Ovary (tissue), 9 donors: ENCODE results near the gene BBIP1. TPM values are rescaled to one million over a fixed set of nuclear protein-coding genes. Genes with fewer than 3 reads are reported as not detected.

Experiments
- DNase-seq, 5 donors: peaks; one replicate each; pipeline ENCODE4 v3.0.0-alpha.2; 2019 to 2020
- H3K27ac ChIP-seq, 2 donors: fragments of 200-600 bp; one replicate each; pipeline versions ENCODE4 v1.5.1 to v1.8.0; 2019 to 2022
- H3K27me3 ChIP-seq: fragments of 200-600 bp; one replicate; pipeline ENCODE4 v1.8.0; 2022
- H3K36me3 ChIP-seq: fragments of 200-600 bp; sonication (generic); one replicate; pipeline ENCODE4 v1.5.1; 2019
- H3K4me1 ChIP-seq: one replicate; pipeline ENCODE4 v1.8.1; 2013; ENCODE audit warnings: mild to moderate bottlenecking, moderate library complexity; ENCODE audit not compliant: insufficient read depth
- H3K4me3 ChIP-seq: fragments of 200-600 bp; sonication (generic); one replicate; pipeline ENCODE4 v1.5.1; 2017
- H3K9me3 ChIP-seq, 2 donors: fragments of 200-600 bp in 1 of 2; sonication (generic) in 1 of 2; one replicate each; pipeline versions ENCODE4 v1.5.1 to v1.8.1; 2013 to 2019; ENCODE audit warnings: mild to moderate bottlenecking in 1 of 2, moderate library complexity in 1 of 2
- CTCF ChIP-seq, 3 donors: fragments of 450-650 bp in 2 of 3; fragments of 200-600 bp in 1 of 3; IDR thresholded peaks; one replicate each; pipeline versions ENCODE4 v1.5.1 to v1.8.0; 2016 to 2022; ENCODE audit warnings: antibody characterized with exemption in 3 of 3, mild to moderate bottlenecking in 1 of 3
- EP300 ChIP-seq: sonication (generic); formaldehyde crosslinking; IDR thresholded peaks from one replicate; pipeline ENCODE4 v1.6.1; 2017; ENCODE audit warnings: antibody characterized with exemption
- POLR2A ChIP-seq: fragments of 450-650 bp; IDR thresholded peaks from one replicate; pipeline ENCODE4 v1.6.1; 2017; ENCODE audit warnings: antibody characterized with exemption, mild to moderate bottlenecking, moderate library complexity
- WGBS, 3 donors: extraction: QIAGEN DNeasy Blood & Tissue Kit in 1 of 3; methylation state at CpG; one replicate each; pipeline versions ENCODE4 v1.1.5 to v1.1.7; 2013 to 2017; 5-methylcytosine and 5-hydroxymethylcytosine counted together
- intact Hi-C, 4 donors: fragments of 100-400 bp; cut with DNase I; formaldehyde crosslinking; loops; one replicate each; pipeline versions ENCODE4 v1.11.0 to v1.15.1; 2022 to 2023
- polyA plus RNA-seq, 2 donors: library from polyadenylated mRNA; stranded (reverse); fragments of 200-250 nt in 1 of 2; fragments of 350-450 nt in 1 of 2; fragmentation: Illumina TruSeq in 1 of 2; extraction: RNeasy Lipid Tissue Mini Kit (QIAGEN cat#74804) in 1 of 2; gene quantifications; one replicate each; pipeline ENCODE4 v1.2.3, GENCODE V29; 2013 to 2014
- total RNA-seq, 7 donors: library from RNA; depleted of rRNA in 2 of 7; stranded (reverse); fragments of >200 nt in 2 of 7; fragmentation: NEBNext Ultra II Directional in 3 of 7; extraction: Animal tissue kit (Norgen Biotek cat#: 25700) in 3 of 7; gene quantifications; one replicate each; pipeline versions ENCODE4 v1.1.0 to v1.2.4, GENCODE V29; 2016 to 2023
- donor health status: DM: no; HTN: no; CAD: no; lungs with moderate emphysema.
- donor health status: DM: no; HTN: no; CAD: no.
- donor health status: Bipolar disorder and iron deficiency.
- donor health status: DM: yes; HTN: yes; CAD: no.
- donor health status: DM: no; HTN: no; CAD: no.
- donor health status: DM: yes; HTN: yes; CAD: no.

BBIP1 gene
- total and polyA plus RNA-seq, 9 donors = 22.0 to 40.5 (median 30.5) TPM

- TF ChIP-seq CTCF (IDR thresholded peaks at IDR 0.05) = no peak
- no peak for TF ChIP-seq EP300
- no peak for TF ChIP-seq POLR2A
- Histone ChIP-seq H3K4me1 (peaks cover 5% of the 10 kb centered on the region), H3K27me3 (no peaks in the 10 kb centered on the region), H3K9me3 (no peaks in the 10 kb centered on the region), H3K27ac (no peak overlapping the region), H3K36me3 (no peaks in the 10 kb centered on the region), H3K4me3 (no peak overlapping the region)
- intact Hi-C loops = loop anchor here in 2 of 4 donors (10.0 kb wide), 2 partner anchors 75 to 195 kb away; partner anchors contain the start of gene ADRA2A (in 1 of the 2)
- DNase-seq = no peak
- 64 to 77% (median 71%) methylated on average over 3 of the region's 3 CpGs for WGBS, 3 donors
Observed at GRCh38 chr10:110880012-110880411, 39.0 kb downstream of the BBIP1 start.

- Histone ChIP-seq H3K36me3 (no peaks in the 10 kb centered on the region), H3K27ac (no peak overlapping the region), H3K9me3 (no peaks in the 10 kb centered on the region), H3K27me3 (no peaks in the 10 kb centered on the region), H3K4me1 (peaks cover 1% of the 10 kb centered on the region), H3K4me3 (no peak overlapping the region)
- intact Hi-C loops = no loop called here
- TF ChIP-seq POLR2A (no peak), EP300 (no peak), CTCF (IDR thresholded peaks at IDR 0.05) (no peak)
- 88 to 98% (median 97%) methylated on average over 1 of the region's 1 CpG for WGBS, 3 donors
- no peak for DNase-seq
Observed at GRCh38 chr10:110876788-110877187, 42.2 kb downstream of the BBIP1 start.

DNA sequence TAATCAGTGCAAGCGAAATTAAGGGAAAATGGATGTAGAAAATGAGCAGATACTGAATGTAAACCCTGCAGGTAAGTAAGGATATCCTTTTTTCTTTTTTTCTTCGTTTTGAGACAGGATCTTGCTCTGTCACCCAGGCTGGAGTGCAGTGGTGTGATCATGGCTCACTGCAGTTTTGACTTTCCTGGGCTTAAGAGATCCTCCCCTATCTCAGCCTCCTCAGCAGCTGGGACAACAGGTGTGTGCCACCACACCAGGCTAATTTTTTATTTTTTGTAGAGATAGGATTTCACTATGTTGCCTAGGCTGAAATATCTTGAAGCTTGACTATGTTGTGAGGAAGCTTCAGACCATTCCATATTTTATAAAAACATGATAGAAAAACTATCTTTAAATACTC lies 43.0 kb downstream of the BBIP1 start:
- no peak overlapping the region for H3K4me3 ChIP-seq
- no peaks in the 10 kb centered on the region for H3K27me3 ChIP-seq
- H3K36me3 ChIP-seq = no peaks in the 10 kb centered on the region
- TF ChIP-seq CTCF (IDR thresholded peaks at IDR 0.05) (no peak), POLR2A (no peak), EP300 (no peak)
- intact Hi-C loops = no loop called here
- no peak for DNase-seq
- 58 to 66% (median 64%) methylated on average over 2 of the region's 2 CpGs for WGBS, 3 donors
- H3K9me3 ChIP-seq = no peaks in the 10 kb centered on the region
- H3K4me1 ChIP-seq = peaks cover 1% of the 10 kb centered on the region
- no peak overlapping the region for H3K27ac ChIP-seq

DNA sequence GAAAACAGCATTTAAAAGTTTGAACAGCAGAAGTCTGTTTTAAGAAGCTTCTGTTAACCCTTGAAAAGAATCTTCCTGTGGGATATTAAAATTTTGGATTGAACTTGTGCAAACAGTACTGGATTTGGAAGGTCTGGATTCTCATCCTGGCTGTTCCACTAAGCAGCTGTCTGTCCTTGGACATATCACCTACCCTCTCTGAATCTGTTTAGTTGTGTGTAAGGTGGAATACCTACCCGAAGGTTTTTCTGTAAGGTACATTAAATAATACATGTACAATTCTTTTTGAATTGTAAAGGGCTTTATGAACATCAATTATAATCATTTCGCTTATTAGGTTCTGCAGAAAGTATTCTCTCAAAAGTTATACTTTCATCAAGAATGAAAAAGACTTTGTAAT lies 45.0 kb downstream of the BBIP1 start:
- H3K36me3 ChIP-seq = no peaks in the 10 kb centered on the region
- intact Hi-C loops = loop anchor here in 2 of 4 donors (5.0 kb wide), 2 partner anchors 37 to 52 kb away; no protein-coding TSS in a partner anchor
- no peaks in the 10 kb centered on the region for H3K27me3 ChIP-seq
- H3K4me3 ChIP-seq = peak overlapping the region; percentile 95
- peaks cover 8% of the 10 kb centered on the region for H3K4me1 ChIP-seq
- no peak for TF ChIP-seq CTCF (IDR thresholded peaks at IDR 0.05)
- no peak for TF ChIP-seq EP300
- TF ChIP-seq POLR2A = no peak
- 18 to 25% (median 20%) methylated on average over 2 of the region's 2 CpGs for WGBS, 3 donors
- no peaks in the 10 kb centered on the region for H3K9me3 ChIP-seq
- peak overlapping the region in 1 of 2 donors; percentile 99 for H3K27ac ChIP-seq
- no peak for DNase-seq
